Gastrocnemius medialis (tissue), 4 donors: Measurements from ENCODE around the gene PEAK1. TPM values are rescaled to one million over a fixed set of nuclear protein-coding genes. Genes with fewer than 3 reads are reported as not detected.

Source experiments
- ATAC-seq, 2 donors: fragments of 150-250 bp; one replicate each; pipeline ENCODE4 v1.9.1; 2016
- DNase-seq, 2 donors: peaks; one replicate each; pipeline ENCODE4 v3.0.0-alpha.2; 2019
- H3K27ac ChIP-seq, 4 donors: fragments of 200-600 bp; sonication (generic); 1 replicate in 1 of 4; 2 replicates in 3 of 4; pipeline ENCODE4 v1.5.1; 2016 to 2018; ENCODE audit warnings: mild to moderate bottlenecking in 2 of 4, moderate library complexity in 1 of 4
- H3K27me3 ChIP-seq, 3 donors: fragments of 200-600 bp; sonication (generic) in 2 of 3; 1 replicate in 1 of 3; 2 replicates in 2 of 3; pipeline versions ENCODE4 v1.5.1 to v1.6.0; 2016 to 2019; ENCODE audit warnings: mild to moderate bottlenecking in 1 of 3, moderate library complexity in 1 of 3
- H3K36me3 ChIP-seq, 2 donors: fragments of 200-600 bp; sonication (generic) in 1 of 2; one replicate each; pipeline ENCODE4 v1.5.1; 2017 to 2018
- H3K4me1 ChIP-seq, 2 donors: fragments of 200-600 bp; sonication (generic) in 1 of 2; one replicate each; pipeline ENCODE4 v1.5.1; 2016 to 2017; ENCODE audit warnings: mild to moderate bottlenecking in 2 of 2
- H3K4me3 ChIP-seq, 4 donors: fragments of 200-600 bp; sonication (generic) in 3 of 4; 1 replicate in 1 of 4; 2 replicates in 3 of 4; pipeline ENCODE4 v1.5.1; 2016 to 2019; ENCODE audit warnings: mild to moderate bottlenecking in 2 of 4
- H3K9me3 ChIP-seq, 3 donors: fragments of 200-600 bp; sonication (generic) in 2 of 3; 1 replicate in 1 of 3; 2 replicates in 2 of 3; pipeline ENCODE4 v1.5.1; 2016 to 2019
- CTCF ChIP-seq, 5 experiments: fragments of 450-650 bp in 3 of 5; fragments of 200-600 bp in 2 of 5; sonication (generic) in 2 of 5; IDR thresholded peaks in 4 of 5; conservative IDR thresholded peaks in 1 of 5; 1 replicate in 4 of 5; 2 replicates in 1 of 5; pipeline ENCODE4 v1.5.1; 2016 to 2019; ENCODE audit warnings: antibody characterized with exemption in 5 of 5, mild to moderate bottlenecking in 3 of 5, moderate library complexity in 3 of 5
- POLR2A ChIP-seq, 2 donors: fragments of 450-650 bp; IDR thresholded peaks; one replicate each; pipeline ENCODE4 v1.6.1; 2017; ENCODE audit warnings: antibody characterized with exemption in 2 of 2, mild to moderate bottlenecking in 2 of 2, moderate library complexity in 2 of 2
- in situ Hi-C, 4 donors: fragments of 200-750 bp; cut with MboI; loops; one replicate each; pipeline versions ENCODE4 v1.15.0 to v1.8.0; 2017; ENCODE audit warnings: low sequenced_read_pairs in 4 of 4
- intact Hi-C: fragments of 100-400 bp; cut with DNase I; formaldehyde crosslinking; loops from one replicate; pipeline ENCODE4 v1.15.1; 2023; ENCODE audit warnings: low total_unique reads
- total RNA-seq, 4 donors: library from RNA; depleted of rRNA; stranded (reverse); fragments of >200 nt; gene quantifications; one replicate each; pipeline versions ENCODE4 v1.1.0 to v1.2.3, GENCODE V29; 2016

The PEAK1 gene
- total RNA-seq, 4 donors from 2014 or later, result 17.8 to 21.9 (median 20.8) TPM

GRCh38 chr15:77074350-77074749 is 345.6 kb downstream of the PEAK1 start:
- ATAC-seq (no peak), DNase-seq (no peak)
- Histone ChIP-seq H3K9me3 (no peaks in the 10 kb centered on the region), H3K27ac (no peak overlapping the region), H3K36me3 (no peaks in the 10 kb centered on the region), H3K4me3 (no peak overlapping the region), H3K27me3 (no peaks in the 10 kb centered on the region), H3K4me1 (peaks cover 6 to 12% of the 10 kb centered on the region in 2 donors)
- TF ChIP-seq POLR2A (IDR thresholded peaks at IDR 0.05) (no peak), CTCF (IDR thresholded peaks at IDR 0.05 in 4 of 5, conservative IDR thresholded peaks at IDR 0.05 in 1 of 5) (no peak)
- in situ Hi-C loops (no loop called here), intact Hi-C loops (loop anchor here (5.0 kb wide), 1 partner anchor 343 kb away; no protein-coding TSS in a partner anchor)

- intact Hi-C loops (loop anchor here (5.0 kb wide), 1 partner anchor 346 kb away; no protein-coding TSS in a partner anchor), in situ Hi-C loops (no loop called here)
- Histone ChIP-seq H3K4me3 (peak overlapping the region in 2 of 4 donors; percentile 67 to 84), H3K27ac (peak overlapping the region; percentile 88 to 97 (median 92)), H3K9me3 (no peaks in the 10 kb centered on the region), H3K4me1 (peaks cover 31 to 40% of the 10 kb centered on the region in 2 donors), H3K36me3 (no peaks in the 10 kb centered on the region), H3K27me3 (no peaks in the 10 kb centered on the region)
- TF ChIP-seq CTCF (IDR thresholded peaks at IDR 0.05 in 4 of 5, conservative IDR thresholded peaks at IDR 0.05 in 1 of 5) (no peak), POLR2A (IDR thresholded peaks at IDR 0.05) (no peak)
- DNase-seq, result no peak
- ATAC-seq, result no peak
Observed at GRCh38 chr15:77071305-77072223, 348.3 kb downstream of the PEAK1 start.

- intact Hi-C loops, result loop anchor here (5.0 kb wide), 1 partner anchor 347 kb away; no protein-coding TSS in a partner anchor
- no peaks in the 10 kb centered on the region for H3K9me3 ChIP-seq
- no peak for TF ChIP-seq CTCF (IDR thresholded peaks at IDR 0.05 in 4 of 5, conservative IDR thresholded peaks at IDR 0.05 in 1 of 5)
- TF ChIP-seq POLR2A (IDR thresholded peaks at IDR 0.05), result peak; percentile 95 to 97
- in situ Hi-C loops, result no loop called here
- H3K27me3 ChIP-seq, result no peaks in the 10 kb centered on the region
- ATAC-seq (peak; percentile 91), DNase-seq (peak; percentile 88 to 93)
- no peaks in the 10 kb centered on the region for H3K36me3 ChIP-seq
- peak within 1 kb of the TSS; percentile 61 to 84 (median 70) for H3K4me3 ChIP-seq
- peaks cover 31 to 45% of the 10 kb centered on the region in 2 donors for H3K4me1 ChIP-seq
- H3K27ac ChIP-seq, result peak within 1 kb of the TSS; percentile 88 to 97 (median 92)
Observed at GRCh38 chr15:77070495-77071304, 349.2 kb downstream of the PEAK1 start, which contains the start of gene TSPAN3. TSS of gene TSPAN3 (minus strand) at chr15:77071109. CDS start at chr15:77070954, 155 bp downstream.

GRCh38 chr15:77070180-77070494 is 349.8 kb downstream of the PEAK1 start:
- DNase-seq (no peak), ATAC-seq (no peak)
- Histone ChIP-seq H3K9me3 (no peaks in the 10 kb centered on the region), H3K4me3 (peak overlapping the region; percentile 61 to 84 (median 70)), H3K27ac (peak overlapping the region; percentile 88 to 97 (median 92)), H3K36me3 (no peaks in the 10 kb centered on the region), H3K27me3 (no peaks in the 10 kb centered on the region), H3K4me1 (peaks cover 35 to 43% of the 10 kb centered on the region in 2 donors)
- intact Hi-C loops, result loop anchor here (5.0 kb wide), 1 partner anchor 347 kb away; no protein-coding TSS in a partner anchor
- in situ Hi-C loops, result no loop called here
- TF ChIP-seq POLR2A (IDR thresholded peaks at IDR 0.05) (peak in 1 of 2 donors; percentile 23), CTCF (IDR thresholded peaks at IDR 0.05 in 4 of 5, conservative IDR thresholded peaks at IDR 0.05 in 1 of 5) (no peak)
